Karpas-422 (cell line): Measurements from ENCODE around the gene NOL4L. TPM values are rescaled to one million over a fixed set of nuclear protein-coding genes. Genes with fewer than 3 reads are reported as not detected.

Experiments
- DNase-seq: peaks from one replicate; pipeline ENCODE4 v3.0.0-alpha.2; 2015
- H2AFZ ChIP-seq: fragments of 200-600 bp; sonication (generic); 2 replicates; pipeline ENCODE4 v1.6.1; 2014; ENCODE audit warnings: antibody characterized with exemption, low read length, mixed read lengths
- H3K27ac ChIP-seq: fragments of 200-600 bp; sonication (generic); 2 replicates; pipeline ENCODE4 v1.5.1; 2014; ENCODE audit warnings: mild to moderate bottlenecking, low read length, moderate library complexity
- H3K27me3 ChIP-seq: fragments of 200-600 bp; sonication (generic); 2 replicates; pipeline ENCODE4 v1.6.1; 2014; ENCODE audit warnings: low read length, mixed read lengths
- H3K36me3 ChIP-seq: fragments of 200-600 bp; sonication (generic); 2 replicates; pipeline ENCODE4 v1.6.1; 2014; ENCODE audit warnings: low read length, mixed read lengths; ENCODE audit not compliant: insufficient read depth
- H3K4me1 ChIP-seq: fragments of 200-600 bp; sonication (generic); 2 replicates; pipeline ENCODE4 v1.6.1; 2014; ENCODE audit warnings: mild to moderate bottlenecking, low read length, mixed read lengths
- H3K4me2 ChIP-seq: fragments of 200-600 bp; sonication (generic); 2 replicates; pipeline ENCODE4 v1.6.1; 2014; ENCODE audit warnings: low read length, low read depth, mild to moderate bottlenecking; ENCODE audit not compliant: poor library complexity, severe bottlenecking
- H3K4me3 ChIP-seq: fragments of 200-600 bp; sonication (generic); 2 replicates; pipeline ENCODE4 v1.5.1; 2014; ENCODE audit warnings: mild to moderate bottlenecking, antibody characterized with exemption, low read length, mixed read lengths
- H3K79me2 ChIP-seq: fragments of 200-600 bp; sonication (generic); 2 replicates; pipeline ENCODE4 v1.6.1; 2014; ENCODE audit warnings: mild to moderate bottlenecking, low read length, mixed read lengths
- H3K9ac ChIP-seq: fragments of 200-600 bp; sonication (generic); 2 replicates; pipeline ENCODE4 v1.6.0; 2014; ENCODE audit warnings: low read length
- H3K9me2 ChIP-seq: fragments of 200-600 bp; sonication (generic), shearing (Covaris generic); replicated peaks from 2 replicates; pipeline ENCODE4 v1.6.0; 2014; ENCODE audit warnings: mild to moderate bottlenecking, low read length, moderate library complexity; ENCODE audit not compliant: insufficient read depth
- H3K9me3 ChIP-seq: fragments of 300-700, 200-600 bp; sonication (generic); 2 replicates; pipeline ENCODE4 v1.6.1; 2014; ENCODE audit warnings: low read length, mixed read lengths
- H4K20me1 ChIP-seq: fragments of 200-600 bp; sonication (generic); 2 replicates; pipeline ENCODE4 v1.6.1; 2014; ENCODE audit warnings: mild to moderate bottlenecking, antibody characterized with exemption, low read length, low read depth; ENCODE audit not compliant: insufficient read depth
- total RNA-seq: library from RNA; depleted of rRNA; stranded (reverse); fragments of >200 nt; shearing (Covaris generic); gene quantifications from 2 replicates; pipeline ENCODE4 v1.2.3, GENCODE V29; 2014; ENCODE audit warnings: low replicate concordance

NOL4L gene
- total RNA-seq, 1 experiment from 2014 or later = 1.5 TPM

- H3K27ac ChIP-seq = no peak overlapping the region
- no peak overlapping the region for H3K4me2 ChIP-seq
- peaks cover 16% of the 10 kb centered on the region for H3K36me3 ChIP-seq
- H3K79me2 ChIP-seq = no peaks in the 10 kb centered on the region
- H3K4me1 ChIP-seq = peaks cover 12% of the 10 kb centered on the region
- H4K20me1 ChIP-seq = peaks cover 9% of the 10 kb centered on the region; the same call in 1 of the 2 replicates
- no peak overlapping the region for H3K9ac ChIP-seq
- no peaks in the 10 kb centered on the region for H3K27me3 ChIP-seq
- H3K4me3 ChIP-seq = no peak overlapping the region
- no peaks in the 10 kb centered on the region for H3K9me2 ChIP-seq
- no peak overlapping the region for H2AFZ ChIP-seq
- no peak for DNase-seq
- no peaks in the 10 kb centered on the region for H3K9me3 ChIP-seq
Measured at GRCh38 chr20:32440069-32440757, 144.9 kb downstream of the NOL4L start.

GRCh38 chr20:32439132-32439829 lies 145.9 kb downstream of the NOL4L start:
- no peak overlapping the region for H3K27ac ChIP-seq
- H3K4me3 ChIP-seq = no peak overlapping the region
- H3K4me1 ChIP-seq = peaks cover 12% of the 10 kb centered on the region
- H3K4me2 ChIP-seq = no peak overlapping the region
- H4K20me1 ChIP-seq = peaks cover 9% of the 10 kb centered on the region; the same call in 1 of the 2 replicates
- no peak overlapping the region for H2AFZ ChIP-seq
- H3K9me2 ChIP-seq = no peaks in the 10 kb centered on the region
- H3K9me3 ChIP-seq = no peaks in the 10 kb centered on the region
- no peaks in the 10 kb centered on the region for H3K79me2 ChIP-seq
- no peak for DNase-seq
- no peaks in the 10 kb centered on the region for H3K27me3 ChIP-seq
- no peak overlapping the region for H3K9ac ChIP-seq
- peaks cover 25% of the 10 kb centered on the region for H3K36me3 ChIP-seq

- H3K36me3 ChIP-seq = peaks cover 33% of the 10 kb centered on the region
- H2AFZ ChIP-seq = no peak overlapping the region
- H3K9ac ChIP-seq = no peak overlapping the region
- no peak overlapping the region for H3K27ac ChIP-seq
- no peaks in the 10 kb centered on the region for H3K9me2 ChIP-seq
- DNase-seq = no peak
- no peaks in the 10 kb centered on the region for H3K9me3 ChIP-seq
- no peaks in the 10 kb centered on the region for H3K79me2 ChIP-seq
- peaks cover 7% of the 10 kb centered on the region for H3K4me1 ChIP-seq
- no peak overlapping the region for H3K4me2 ChIP-seq
- no peaks in the 10 kb centered on the region for H3K27me3 ChIP-seq
- H3K4me3 ChIP-seq = no peak overlapping the region
- H4K20me1 ChIP-seq = peaks cover 3% of the 10 kb centered on the region; the same call in 1 of the 2 replicates
Measured at GRCh38 chr20:32438331-32438858, 146.7 kb downstream of the NOL4L start.

- Histone ChIP-seq H3K27ac (no peak overlapping the region), H2AFZ (no peak overlapping the region), H3K79me2 (no peaks in the 10 kb centered on the region), H3K9ac (no peak overlapping the region), H3K36me3 (peaks cover 36% of the 10 kb centered on the region), H3K9me3 (no peaks in the 10 kb centered on the region), H3K4me1 (peaks cover 7% of the 10 kb centered on the region), H3K27me3 (no peaks in the 10 kb centered on the region), H3K4me3 (no peak overlapping the region), H3K9me2 (no peaks in the 10 kb centered on the region), H4K20me1 (0 out of 2 replicates have a peak, but pooled peaks cover 3% of the 10 kb centered on the region), H3K4me2 (no peak overlapping the region)
- no peak for DNase-seq
Measured at GRCh38 chr20:32437391-32438074, 147.6 kb downstream of the NOL4L start.

GRCh38 chr20:32436968-32437367 lies 148.2 kb downstream of the NOL4L start:
- Histone ChIP-seq H3K9me2 (no peaks in the 10 kb centered on the region), H4K20me1 (0 out of 2 replicates have a peak, but pooled peaks cover 3% of the 10 kb centered on the region), H3K4me2 (no peak overlapping the region), H3K27ac (no peak overlapping the region), H3K36me3 (peaks cover 38% of the 10 kb centered on the region), H3K9ac (no peak overlapping the region), H2AFZ (no peak overlapping the region), H3K4me3 (no peak overlapping the region), H3K4me1 (peaks cover 7% of the 10 kb centered on the region), H3K79me2 (no peaks in the 10 kb centered on the region), H3K27me3 (no peaks in the 10 kb centered on the region), H3K9me3 (no peaks in the 10 kb centered on the region)
- DNase-seq = no peak

- Histone ChIP-seq H3K9ac (no peak overlapping the region), H3K4me1 (peaks cover 7% of the 10 kb centered on the region), H3K36me3 (peaks cover 43% of the 10 kb centered on the region), H3K4me3 (no peak overlapping the region), H3K9me2 (no peaks in the 10 kb centered on the region), H3K9me3 (no peaks in the 10 kb centered on the region), H4K20me1 (0 out of 2 replicates have a peak, but pooled peaks cover 3% of the 10 kb centered on the region), H3K27ac (no peak overlapping the region), H3K27me3 (no peaks in the 10 kb centered on the region), H2AFZ (no peak overlapping the region), H3K79me2 (no peaks in the 10 kb centered on the region), H3K4me2 (no peak overlapping the region)
- no peak for DNase-seq
Measured at GRCh38 chr20:32436142-32436861, 148.8 kb downstream of the NOL4L start.

GRCh38 chr20:32435449-32436107 lies 149.6 kb downstream of the NOL4L start:
- Histone ChIP-seq H3K4me1 (peaks cover under 1% of the 10 kb centered on the region), H2AFZ (no peak overlapping the region), H3K27ac (no peak overlapping the region), H3K9ac (no peak overlapping the region), H3K79me2 (no peaks in the 10 kb centered on the region), H3K9me2 (no peaks in the 10 kb centered on the region), H4K20me1 (0 out of 2 replicates have a peak, but pooled peaks cover under 1% of the 10 kb centered on the region), H3K27me3 (no peaks in the 10 kb centered on the region), H3K9me3 (no peaks in the 10 kb centered on the region), H3K4me3 (no peak overlapping the region), H3K36me3 (peaks cover 43% of the 10 kb centered on the region), H3K4me2 (no peak overlapping the region)
- no peak for DNase-seq
